Measurements from ENCODE around the gene NLGN4X.
"Not testable (repeated sequence)": the region's sequence is repeated elsewhere in the genome, so short reads cannot be mapped to it uniquely, and the experiment has no call there.

NLGN4X gene

GRCh38 chrX:6002056-6002455 lies 226.6 kb downstream of the NLGN4X start:
- no peak for DNase-seq

GRCh38 chrX:5998901-5999300 lies 229.8 kb downstream of the NLGN4X start:
- DNase-seq: no peak

GRCh38 chrX:5998456-5998855 lies 230.2 kb downstream of the NLGN4X start:
- DNase-seq: no peak

GRCh38 chrX:5991393-5991792 lies 237.3 kb downstream of the NLGN4X start:
- DNase-seq: no peak

DNA sequence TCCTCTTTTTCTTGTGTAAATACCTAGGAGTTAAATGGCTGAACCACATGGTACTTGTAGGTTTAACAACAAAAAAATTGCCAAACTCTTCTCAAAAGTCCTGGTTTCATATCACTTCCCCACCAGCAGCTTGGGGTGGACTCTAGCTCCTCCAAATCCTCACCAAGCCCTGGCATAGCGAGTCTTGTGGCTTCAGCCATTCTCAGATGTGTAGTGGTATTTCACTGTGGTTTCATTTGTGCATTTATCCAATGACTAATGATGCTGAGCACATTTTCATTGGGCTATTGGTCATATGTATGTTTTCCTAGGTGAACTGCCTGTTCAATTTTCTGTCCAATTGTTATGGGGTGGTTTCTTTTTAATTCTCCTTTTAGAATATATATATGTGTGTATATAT lies 249.3 kb downstream of the NLGN4X start:
- no peak for DNase-seq

DNA sequence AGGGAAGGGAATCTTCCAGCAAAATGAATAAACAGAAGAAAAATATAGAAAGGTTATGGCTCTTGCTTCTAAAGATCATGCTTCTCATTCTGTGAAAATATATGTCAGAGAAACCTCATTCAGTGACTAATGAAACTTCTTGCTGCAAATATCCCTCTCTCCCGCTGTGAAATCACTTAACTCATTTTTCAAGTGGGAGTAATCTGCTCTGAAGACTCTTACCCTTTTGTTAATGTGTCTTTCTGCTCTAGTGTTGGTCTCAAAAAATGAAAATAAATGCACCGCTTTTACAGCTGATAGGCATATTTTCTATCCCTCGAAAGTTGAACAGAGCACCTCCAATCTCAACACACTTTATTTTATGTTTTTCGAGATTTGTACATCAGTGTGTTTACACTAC lies 252.3 kb downstream of the NLGN4X start:
- no peak for DNase-seq

DNA sequence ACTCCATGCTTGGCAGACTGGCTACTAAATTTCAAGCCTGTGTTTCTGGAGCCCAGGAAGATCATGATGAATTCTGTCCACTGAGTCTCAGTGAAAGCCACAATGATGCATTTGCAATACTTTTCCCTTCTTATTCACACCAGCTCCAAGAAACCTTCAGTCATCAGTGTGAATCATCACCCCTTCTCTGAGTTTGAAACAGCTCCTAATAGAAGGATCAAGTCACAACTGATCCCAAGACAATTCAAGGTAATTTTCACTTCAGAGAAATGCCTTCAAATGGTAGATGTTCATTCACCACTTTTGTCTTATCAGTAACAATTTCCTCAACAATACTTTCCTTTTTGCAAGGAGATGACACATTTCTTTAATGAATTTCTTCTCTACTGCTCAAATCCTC lies 257.4 kb downstream of the NLGN4X start:
- DNase-seq: no peak

DNA sequence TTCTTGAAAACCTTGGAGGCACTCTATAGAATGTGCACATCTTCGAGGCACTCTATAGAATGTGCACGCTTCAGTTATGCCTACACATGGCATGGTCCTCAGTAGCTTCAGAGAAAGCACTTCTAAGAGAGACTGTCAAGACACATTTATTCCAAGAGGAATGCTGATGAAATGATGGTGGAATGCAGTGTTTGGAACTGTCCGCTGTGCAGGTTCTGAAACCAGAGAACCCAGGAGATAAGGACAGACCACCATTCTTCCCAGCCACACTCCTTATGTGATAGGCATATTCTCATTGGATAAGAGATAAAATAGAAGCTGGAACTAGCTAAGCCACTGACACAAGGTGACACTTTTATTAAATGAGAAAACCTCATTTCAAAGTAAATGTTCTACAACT lies 263.3 kb downstream of the NLGN4X start:
- no peak for DNase-seq

- DNase-seq: no peak
Measured at GRCh38 chrX:5959286-5959685, 269.4 kb downstream of the NLGN4X start.

DNA sequence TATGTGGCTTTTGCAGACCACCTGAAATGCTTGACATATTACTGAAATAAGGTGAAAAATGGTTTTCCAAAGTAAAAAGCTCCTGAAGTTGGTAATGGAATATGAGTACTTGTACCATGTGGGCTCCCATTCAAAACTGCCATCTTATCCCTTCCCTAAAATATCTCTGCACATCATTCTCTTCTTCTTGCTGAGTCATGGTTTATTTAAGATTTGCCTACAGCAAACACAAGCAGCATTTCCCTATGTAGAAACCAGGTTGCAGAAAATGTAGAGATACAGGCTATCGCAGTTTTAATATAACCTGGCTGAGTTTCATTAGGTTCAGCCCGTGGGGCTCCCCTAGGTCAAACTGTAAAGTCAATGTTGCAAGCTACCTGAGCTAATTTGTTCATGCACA lies 270.1 kb downstream of the NLGN4X start:
- DNase-seq: no peak

DNA sequence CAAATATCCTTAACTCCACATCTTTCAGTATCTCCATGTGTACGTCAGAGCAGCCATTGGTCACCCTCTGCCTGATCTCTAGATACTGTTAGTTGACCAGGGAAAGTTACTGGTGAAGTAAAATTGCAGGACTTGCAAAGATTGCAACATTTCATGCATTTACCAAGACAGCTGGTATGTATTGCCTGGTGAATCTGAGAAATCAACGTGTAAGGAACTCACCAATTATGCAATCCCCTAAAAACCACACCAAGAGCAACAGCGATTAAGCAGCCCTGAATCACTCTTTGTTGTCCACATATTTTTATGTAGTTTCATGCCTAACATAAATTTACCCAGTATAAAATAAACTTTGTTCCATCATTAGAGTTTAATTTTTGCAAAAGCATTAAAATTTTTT lies 271.2 kb downstream of the NLGN4X start:
- DNase-seq: no peak

DNA sequence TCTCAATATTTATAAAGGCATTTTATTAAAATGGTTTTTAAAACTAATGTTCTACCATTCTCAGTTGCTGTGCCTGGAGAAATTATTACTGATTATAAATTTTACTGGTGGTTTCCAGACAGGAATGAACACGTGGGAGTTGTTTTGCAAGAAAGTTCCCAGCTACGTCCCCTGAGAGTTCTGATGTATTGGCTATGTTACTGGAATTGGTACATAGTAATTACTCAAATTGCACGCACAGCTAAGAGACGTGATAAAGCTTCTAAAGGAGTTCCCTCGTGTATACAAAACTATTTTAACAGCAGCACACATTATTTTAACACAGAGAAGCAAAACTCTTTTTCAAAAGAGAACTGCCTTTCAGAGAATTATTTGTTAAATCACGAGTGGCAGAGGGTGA lies 292.2 kb downstream of the NLGN4X start:
- no peak for DNase-seq

DNA sequence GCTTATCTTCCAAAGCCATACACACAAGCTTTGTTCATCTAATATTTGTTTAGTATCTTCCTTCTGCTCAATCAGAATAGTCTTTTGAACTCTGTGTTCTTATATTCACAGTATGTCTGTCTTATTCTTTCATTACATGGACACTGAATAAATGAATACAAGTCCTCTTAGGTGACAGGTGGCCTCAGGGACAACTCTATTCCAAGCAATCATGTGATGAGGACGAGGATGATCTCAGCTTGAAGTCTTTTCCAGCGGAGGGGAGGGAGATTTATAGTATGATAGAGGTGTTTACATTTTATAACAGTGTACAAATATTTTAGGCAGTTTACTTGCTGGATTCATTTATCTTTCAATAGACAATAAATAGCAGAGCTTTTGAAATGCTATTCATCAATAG lies 300.4 kb downstream of the NLGN4X start:
- no peak for DNase-seq

DNA sequence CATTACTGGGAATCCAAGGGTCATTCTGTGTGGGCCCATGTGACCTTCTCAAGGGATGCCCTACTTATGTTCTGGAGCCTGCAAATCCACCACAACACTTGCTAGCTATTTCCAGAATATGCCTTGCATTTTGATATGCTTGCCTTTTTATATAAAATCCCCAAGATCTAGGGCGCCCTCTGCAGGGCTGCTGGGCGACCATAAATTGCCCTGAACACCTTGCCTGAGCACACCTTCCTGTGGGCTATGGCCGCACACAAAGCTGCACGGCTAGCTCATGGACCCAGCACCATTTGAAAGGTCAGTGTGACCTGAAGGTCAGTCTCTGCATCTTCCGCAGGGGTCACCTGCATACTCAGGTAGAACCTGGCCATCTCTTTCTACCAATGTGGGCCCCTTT lies 311.7 kb downstream of the NLGN4X start:
- DNase-seq: no peak

- no peak for DNase-seq
Measured at GRCh38 chrX:5915783-5916182, 312.9 kb downstream of the NLGN4X start.

- DNase-seq: no peak
Measured at GRCh38 chrX:5907207-5907606, 321.5 kb downstream of the NLGN4X start.

DNA sequence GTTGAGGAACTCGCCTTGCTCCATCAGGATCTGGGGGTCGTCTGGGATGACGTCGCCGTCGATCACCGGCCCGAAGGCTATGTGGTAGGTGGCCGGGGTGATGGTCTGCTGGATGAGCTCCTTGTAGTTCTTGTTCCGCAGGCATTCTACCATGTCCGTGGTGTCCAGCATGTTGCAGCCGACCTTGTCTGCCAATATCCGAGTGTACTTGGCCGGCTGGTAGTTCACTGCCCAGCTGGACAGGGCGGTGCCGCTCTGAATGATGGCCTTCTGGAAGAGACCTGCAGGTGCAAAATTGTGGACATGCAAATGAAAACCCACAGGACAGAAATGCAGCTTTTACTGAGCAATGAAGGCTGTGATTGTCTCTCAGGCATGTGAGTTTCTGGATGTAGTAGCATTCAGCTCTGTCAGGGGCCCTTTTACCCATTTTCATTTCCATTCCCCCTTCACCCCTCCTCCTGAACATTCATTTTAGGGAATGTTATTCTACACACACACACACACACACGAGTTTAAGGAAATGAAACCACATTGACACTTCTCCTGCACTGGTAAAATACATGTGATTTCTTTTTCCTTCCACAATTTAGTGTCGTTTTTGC lies 325.0 kb downstream of the NLGN4X start:
- not testable (repeated sequence) for DNase-seq

- DNase-seq: no peak
Measured at GRCh38 chrX:5898463-5898862, 330.2 kb downstream of the NLGN4X start.

- no peak for DNase-seq
Measured at GRCh38 chrX:5891378-5891777, 337.3 kb downstream of the NLGN4X start.

- no peak for DNase-seq
Measured at GRCh38 chrX:5876984-5877596, 351.6 kb downstream of the NLGN4X start.

GRCh38 chrX:5870238-5870637 lies 358.4 kb downstream of the NLGN4X start:
- no peak for DNase-seq

- no peak for DNase-seq
Measured at GRCh38 chrX:5869786-5870185, 358.9 kb downstream of the NLGN4X start.

GRCh38 chrX:5867778-5868177 lies 360.9 kb downstream of the NLGN4X start:
- DNase-seq: no peak

GRCh38 chrX:5857232-5857631 lies 371.4 kb downstream of the NLGN4X start:
- DNase-seq: no peak

DNA sequence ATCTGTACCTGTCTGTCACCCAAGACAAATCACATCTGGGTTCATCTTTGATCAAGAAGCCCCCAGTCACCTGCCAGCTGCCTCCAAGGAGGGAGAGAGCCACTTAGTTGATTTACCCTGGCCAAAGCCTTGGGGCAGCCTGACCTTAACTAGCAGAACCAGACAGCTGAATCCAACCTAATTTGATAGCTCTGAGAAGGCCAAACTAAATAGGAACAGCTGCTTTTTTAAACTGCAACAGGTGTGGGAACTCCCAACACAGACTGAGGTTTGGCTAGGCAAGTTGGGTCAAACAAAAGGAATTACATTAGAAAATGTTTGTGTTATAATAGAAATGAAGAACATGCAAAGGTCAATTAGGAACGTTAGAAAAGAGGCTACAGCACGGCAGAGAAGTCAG lies 375.7 kb downstream of the NLGN4X start:
- no peak for DNase-seq
